Muscle layer of duodenum (tissue), 2 donors: ENCODE results near the gene PDE2A.
A peak's percentile ranks its signal among the peaks of the same experiment; 100 is the strongest.

ENCODE experiments used
- H3K27ac ChIP-seq: one replicate; pipeline ENCODE4 v1.7.0; 2013; ENCODE audit warnings: mild to moderate bottlenecking, low read length
- H3K27me3 ChIP-seq: one replicate; pipeline ENCODE4 v1.7.0; 2013; ENCODE audit warnings: low read depth, mild to moderate bottlenecking, control low read depth, low read length
- H3K36me3 ChIP-seq, 2 donors: one replicate each; pipeline ENCODE4 v1.7.0; 2013; ENCODE audit warnings: low read length in 2 of 2, control low read depth in 1 of 2, mild to moderate bottlenecking in 1 of 2; ENCODE audit not compliant: insufficient read depth in 2 of 2, control insufficient read depth in 1 of 2
- H3K4me1 ChIP-seq, 2 donors: one replicate each; pipeline ENCODE4 v1.7.0; 2013; ENCODE audit warnings: low read length in 2 of 2, mild to moderate bottlenecking in 2 of 2, control low read depth in 1 of 2, moderate library complexity in 1 of 2; ENCODE audit not compliant: insufficient read depth in 2 of 2, control insufficient read depth in 1 of 2
- H3K4me3 ChIP-seq, 2 donors: one replicate each; pipeline ENCODE4 v1.7.0; 2013; ENCODE audit warnings: low read length in 2 of 2, low read depth in 1 of 2, mild to moderate bottlenecking in 1 of 2
- H3K9me3 ChIP-seq, 2 donors: one replicate each; pipeline ENCODE4 v1.7.0; 2013; ENCODE audit warnings: low read length in 2 of 2, control low read depth in 1 of 2, mild to moderate bottlenecking in 1 of 2; ENCODE audit not compliant: control insufficient read depth in 1 of 2
- donor health status: healthy.

Gene PDE2A

DNA sequence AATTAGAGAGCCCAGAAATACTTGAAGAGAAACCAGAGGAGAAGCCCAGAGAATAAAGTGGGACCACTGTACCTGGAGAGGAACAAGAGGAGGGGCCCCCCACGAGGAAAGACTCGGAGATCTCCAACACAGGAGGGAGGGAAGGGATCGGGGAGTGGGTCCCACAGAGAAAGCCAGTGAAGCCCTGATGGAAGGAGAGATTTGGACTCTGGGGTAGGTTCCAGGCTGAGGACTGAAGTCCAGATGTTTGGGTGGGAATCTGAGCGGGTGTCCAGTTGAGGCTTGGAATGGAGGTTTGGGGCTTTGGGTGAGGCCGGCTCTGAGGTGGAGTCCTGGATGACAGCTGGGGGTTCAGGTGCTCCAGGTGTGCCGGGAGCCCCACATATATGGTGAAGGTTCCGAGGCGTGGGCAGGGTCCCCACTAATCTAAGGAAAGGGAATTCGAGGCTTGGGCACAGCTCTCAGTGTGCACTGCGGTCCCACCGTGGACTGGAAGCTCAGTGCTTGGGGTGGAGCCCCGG, 32.6 kb downstream of the PDE2A start:
- Histone ChIP-seq H3K36me3 (no peaks in the 10 kb centered on the region), H3K4me3 (peak overlapping the region; percentile 50 to 81), H3K9me3 (no peaks in the 10 kb centered on the region), H3K27me3 (peaks cover 13% of the 10 kb centered on the region), H3K4me1 (peaks cover 0 to 38% of the 10 kb centered on the region in 2 donors), H3K27ac (no peak overlapping the region)

GRCh38 chr11:72639502-72640375, 34.5 kb downstream of the PDE2A start:
- Histone ChIP-seq H3K4me1 (peaks cover 0 to 40% of the 10 kb centered on the region in 2 donors), H3K4me3 (peak overlapping the region in 1 of 2 donors; percentile 81), H3K27me3 (peaks cover 13% of the 10 kb centered on the region), H3K36me3 (no peaks in the 10 kb centered on the region), H3K27ac (no peak overlapping the region), H3K9me3 (no peaks in the 10 kb centered on the region)

GRCh38 chr11:72637926-72638325, 36.3 kb downstream of the PDE2A start:
- H3K36me3 ChIP-seq, result no peaks in the 10 kb centered on the region
- H3K9me3 ChIP-seq, result no peaks in the 10 kb centered on the region
- no peak overlapping the region for H3K4me3 ChIP-seq
- H3K27me3 ChIP-seq, result peaks cover 13% of the 10 kb centered on the region
- H3K4me1 ChIP-seq, result peaks cover 0 to 42% of the 10 kb centered on the region in 2 donors
- H3K27ac ChIP-seq, result no peak overlapping the region

DNA sequence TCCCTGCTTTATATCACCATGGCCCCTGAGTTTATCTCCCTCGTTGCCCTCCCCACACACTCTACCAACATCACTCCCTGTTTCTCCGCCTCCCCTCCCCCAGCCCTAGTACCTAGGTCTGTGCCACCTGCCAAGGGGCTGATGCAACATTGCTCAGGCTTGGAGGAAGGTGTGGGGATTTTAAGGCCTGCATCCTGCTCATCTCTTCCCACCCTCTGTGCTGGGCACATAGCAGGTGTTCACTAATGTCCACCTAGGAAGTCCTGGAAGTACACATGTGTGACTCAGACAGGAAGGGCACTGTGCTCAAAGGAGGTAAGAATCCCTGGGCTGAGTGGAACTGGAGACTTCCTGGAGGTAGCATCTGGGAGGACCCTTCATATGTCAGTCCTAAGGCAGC, 37.0 kb downstream of the PDE2A start:
- Histone ChIP-seq H3K36me3 (no peaks in the 10 kb centered on the region), H3K27ac (no peak overlapping the region), H3K4me3 (no peak overlapping the region), H3K27me3 (peaks cover 13% of the 10 kb centered on the region), H3K4me1 (peaks cover 0 to 49% of the 10 kb centered on the region in 2 donors), H3K9me3 (no peaks in the 10 kb centered on the region)

DNA sequence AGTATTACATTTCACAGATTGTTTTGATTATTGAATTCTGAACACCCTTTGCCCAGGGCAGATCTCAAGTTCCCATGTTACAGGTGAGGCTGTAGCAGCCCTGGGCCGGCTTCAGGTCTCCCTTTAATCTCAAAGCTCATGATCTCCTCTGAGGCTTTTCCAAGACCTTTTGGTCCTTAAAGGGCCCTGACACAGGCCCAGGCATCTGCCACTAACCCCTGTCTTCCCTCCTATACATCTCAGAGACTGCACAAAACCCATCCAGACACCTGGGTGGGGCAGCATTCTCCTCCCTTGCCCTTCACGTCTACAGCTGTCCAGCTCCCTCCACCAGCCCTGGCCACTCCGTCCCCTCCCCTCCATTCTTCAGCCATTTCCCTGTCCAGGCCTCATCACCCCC, 37.8 kb downstream of the PDE2A start:
- Histone ChIP-seq H3K9me3 (no peaks in the 10 kb centered on the region), H3K36me3 (no peaks in the 10 kb centered on the region), H3K4me1 (peaks cover 0 to 50% of the 10 kb centered on the region in 2 donors), H3K27ac (no peak overlapping the region), H3K27me3 (peaks cover 8% of the 10 kb centered on the region), H3K4me3 (no peak overlapping the region)

DNA sequence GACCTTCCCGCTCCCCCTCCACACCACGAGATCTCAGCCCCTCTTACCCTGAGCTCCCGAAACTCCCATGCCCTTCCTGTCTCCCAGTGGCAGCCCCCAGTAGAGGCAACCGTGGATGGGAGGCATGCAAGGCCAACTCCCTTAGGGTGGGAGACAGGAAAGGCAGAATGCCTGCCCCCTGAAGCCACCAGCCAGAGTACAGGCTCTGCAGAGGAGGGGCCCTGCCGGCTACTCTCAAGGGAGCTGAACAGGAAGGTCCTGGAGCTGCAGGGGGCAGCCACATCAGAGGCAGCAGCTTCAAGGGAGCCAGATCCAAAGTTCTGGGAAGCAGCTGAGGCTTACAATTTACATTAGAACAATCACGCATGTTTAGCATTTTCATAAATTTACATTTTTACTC, 38.3 kb downstream of the PDE2A start:
- Histone ChIP-seq H3K9me3 (no peaks in the 10 kb centered on the region), H3K27ac (no peak overlapping the region), H3K36me3 (no peaks in the 10 kb centered on the region), H3K27me3 (peaks cover 3% of the 10 kb centered on the region), H3K4me3 (no peak overlapping the region), H3K4me1 (peaks cover 0 to 50% of the 10 kb centered on the region in 2 donors)

GRCh38 chr11:72635309-72635915, 38.8 kb downstream of the PDE2A start:
- Histone ChIP-seq H3K4me3 (no peak overlapping the region), H3K36me3 (no peaks in the 10 kb centered on the region), H3K27ac (no peak overlapping the region), H3K27me3 (no peaks in the 10 kb centered on the region), H3K4me1 (peaks cover 0 to 50% of the 10 kb centered on the region in 2 donors), H3K9me3 (no peaks in the 10 kb centered on the region)

- Histone ChIP-seq H3K27me3 (no peaks in the 10 kb centered on the region), H3K9me3 (no peaks in the 10 kb centered on the region), H3K4me1 (peaks cover 5 to 53% of the 10 kb centered on the region in 2 donors), H3K27ac (no peak overlapping the region), H3K4me3 (no peak overlapping the region), H3K36me3 (no peaks in the 10 kb centered on the region)
These were observed 39.6 kb downstream of the PDE2A start for GRCh38 chr11:72634472-72635095.

DNA sequence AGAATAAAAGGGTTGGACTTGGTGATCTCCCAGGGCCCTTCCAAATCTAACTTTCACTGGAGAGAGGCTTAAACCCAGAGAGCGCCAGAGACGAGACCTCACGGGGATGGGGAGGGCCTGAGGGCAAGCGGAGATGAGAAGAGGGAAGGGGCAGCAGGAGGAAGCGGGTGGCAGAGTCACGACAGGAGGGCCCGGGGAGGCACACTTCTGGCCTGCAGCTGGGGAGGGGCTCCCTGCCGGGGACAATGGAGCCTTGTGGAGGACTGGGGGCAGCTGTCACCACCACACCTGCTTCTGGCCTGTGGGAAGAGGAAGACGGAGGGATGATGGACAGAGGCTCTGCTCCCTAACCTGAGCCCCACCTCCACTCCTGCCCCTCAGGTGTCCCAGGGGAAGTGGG, 40.2 kb downstream of the PDE2A start:
- Histone ChIP-seq H3K9me3 (no peaks in the 10 kb centered on the region), H3K4me1 (peaks cover 7 to 59% of the 10 kb centered on the region in 2 donors), H3K4me3 (no peak overlapping the region), H3K36me3 (no peaks in the 10 kb centered on the region), H3K27ac (no peak overlapping the region), H3K27me3 (no peaks in the 10 kb centered on the region)

GRCh38 chr11:72633068-72633467, 41.2 kb downstream of the PDE2A start:
- H3K4me3 ChIP-seq, result no peak overlapping the region
- no peaks in the 10 kb centered on the region for H3K36me3 ChIP-seq
- no peak overlapping the region for H3K27ac ChIP-seq
- H3K27me3 ChIP-seq, result no peaks in the 10 kb centered on the region
- H3K4me1 ChIP-seq, result peaks cover 7 to 62% of the 10 kb centered on the region in 2 donors
- no peaks in the 10 kb centered on the region for H3K9me3 ChIP-seq
